ENCODE data around the gene PCGF1. TPM values are rescaled to one million over a fixed set of nuclear protein-coding genes. Genes with fewer than 3 reads are reported as not detected.

The PCGF1 gene
- total RNA-seq (2022; extraction: Qiagen RNA extraction), result 31.7 to 39.8 TPM (median 34.6 TPM) in 5 replicates

GRCh38 chr2:74507145-74507925 lies at the start of gene PCGF1:
Gene PCGF1 (minus strand): TSS chr2:74507695. CDS start chr2:74507668, 27 bp downstream.

GRCh38 chr2:74553892-74554819 lies 46.7 kb upstream of the PCGF1 start, which contains the start of the genes DOK1 and LOXL3:
Gene DOK1 (plus strand): TSS chr2:74554720. CDS start chr2:74554755, 35 bp downstream.
Gene LOXL3 (minus strand): TSS chr2:74553942. CDS start chr2:74552634, 1,308 bp downstream.

GRCh38 chr2:74529357-74530238 lies 22.1 kb upstream of the PCGF1 start, which contains the start of the genes AUP1 and HTRA2:
Gene AUP1 (minus strand): TSS chr2:74529706. CDS start chr2:74529629, 77 bp downstream.
Gene HTRA2 (plus strand): TSS chr2:74529933. CDS start chr2:74530007, 74 bp downstream.

GRCh38 chr2:74525717-74526648 lies 18.5 kb upstream of the PCGF1 start, which contains the start of gene DQX1:
Gene DQX1 (minus strand): TSS chr2:74526231. CDS start chr2:74525729, 502 bp downstream.

GRCh38 chr2:74514368-74515270 lies 7.1 kb upstream of the PCGF1 start, which contains the start of gene TLX2:
Gene TLX2 (plus strand): TSS chr2:74514450. CDS start chr2:74514807, 357 bp downstream.

GRCh38 chr2:74499267-74499939 lies 8.1 kb downstream of the PCGF1 start, which contains the start of gene LBX2:
Gene LBX2 (minus strand): TSS chr2:74499603. CDS start chr2:74499537, 66 bp downstream.

GRCh38 chr2:74482801-74483674 lies 24.5 kb downstream of the PCGF1 start, which contains the start of the genes CCDC142 and TTC31:
Gene CCDC142 (minus strand): TSS chr2:74482998. CDS start chr2:74482837, 161 bp downstream.
Gene TTC31 (plus strand): TSS chr2:74483081. CDS start chr2:74483096, 15 bp downstream.

GRCh38 chr2:74472086-74472944 lies 35.2 kb downstream of the PCGF1 start, which contains the start of gene MRPL53:
Gene MRPL53 (minus strand): TSS chr2:74472680. CDS start chr2:74472660, 20 bp downstream.

GRCh38 chr2:74458132-74458937 lies 49.2 kb downstream of the PCGF1 start, which contains the start of gene WBP1:
Gene WBP1 (plus strand): TSS chr2:74458438. CDS start chr2:74458603, 165 bp downstream.

Other genes with a start within 250 kb of the PCGF1 start
- 0.24 to 0.63 TPM (median 0.42 TPM) in 5 replicates for gene SLC4A5, start 164.3 kb downstream of the PCGF1 start, total RNA-seq (2022; extraction: Qiagen RNA extraction)
- gene DCTN1, start 127.4 kb downstream of the PCGF1 start, total RNA-seq (2022; extraction: Qiagen RNA extraction), result 102 to 155 TPM (median 147 TPM) in 5 replicates
- gene C2orf81, start 86.1 kb downstream of the PCGF1 start, total RNA-seq (2022; extraction: Qiagen RNA extraction), result 2.5 to 4.0 TPM (median 3.3 TPM) in 5 replicates
- 71.7 to 93.6 TPM (median 91.4 TPM) in 5 replicates for gene WDR54, start 86.0 kb downstream of the PCGF1 start, total RNA-seq (2022; extraction: Qiagen RNA extraction)
- 19.7 to 29.6 TPM (median 26.0 TPM) in 5 replicates for gene RTKN, start 65.8 kb downstream of the PCGF1 start, total RNA-seq (2022; extraction: Qiagen RNA extraction)
- gene INO80B, start 52.6 kb downstream of the PCGF1 start, total RNA-seq (2022; extraction: Qiagen RNA extraction), result 53.3 to 59.3 TPM (median 55.7 TPM) in 5 replicates
- gene WBP1, start 49.3 kb downstream of the PCGF1 start, total RNA-seq (2022; extraction: Qiagen RNA extraction), result 46.5 to 91.2 TPM (median 87.8 TPM) in 5 replicates
- 38.2 to 57.7 TPM (median 53.4 TPM) in 5 replicates for gene MOGS, start 42.3 kb downstream of the PCGF1 start, total RNA-seq (2022; extraction: Qiagen RNA extraction)
- gene MRPL53, start 35.0 kb downstream of the PCGF1 start, total RNA-seq (2022; extraction: Qiagen RNA extraction), result 94.6 to 158 TPM (median 138 TPM) in 5 replicates
- gene CCDC142, start 24.7 kb downstream of the PCGF1 start, total RNA-seq (2022; extraction: Qiagen RNA extraction), result 10.8 to 16.9 TPM (median 15.4 TPM) in 5 replicates
- gene TTC31, start 24.6 kb downstream of the PCGF1 start, total RNA-seq (2022; extraction: Qiagen RNA extraction), result 15.5 to 20.4 TPM (median 17.6 TPM) in 5 replicates
- 2.5 to 4.4 TPM (median 4.2 TPM) in 5 replicates for gene LBX2, start 8.1 kb downstream of the PCGF1 start, total RNA-seq (2022; extraction: Qiagen RNA extraction)
- 0.16 to 0.44 TPM (median 0.27 TPM) in 5 replicates for gene TLX2, start 6.8 kb upstream of the PCGF1 start, total RNA-seq (2022; extraction: Qiagen RNA extraction)
- gene DQX1, start 18.5 kb upstream of the PCGF1 start, total RNA-seq (2022; extraction: Qiagen RNA extraction), result 0.06 to 0.16 TPM (median 0.12 TPM) in 5 replicates
- gene AUP1, start 22.0 kb upstream of the PCGF1 start, total RNA-seq (2022; extraction: Qiagen RNA extraction), result 187 to 255 TPM (median 247 TPM) in 5 replicates
- 34.7 to 45.7 TPM (median 41.8 TPM) in 5 replicates for gene HTRA2, start 22.2 kb upstream of the PCGF1 start, total RNA-seq (2022; extraction: Qiagen RNA extraction)
- gene LOXL3, start 46.2 kb upstream of the PCGF1 start, total RNA-seq (2022; extraction: Qiagen RNA extraction), result 0.22 to 0.37 TPM (median 0.33 TPM) in 5 replicates
- gene DOK1, start 47.0 kb upstream of the PCGF1 start, total RNA-seq (2022; extraction: Qiagen RNA extraction), result 3.4 to 5.4 TPM (median 4.5 TPM) in 5 replicates
- not detected in 5 replicates for gene M1AP, start 140.6 kb upstream of the PCGF1 start, total RNA-seq (2022; extraction: Qiagen RNA extraction)
- 8.7 to 13.8 TPM (median 11.1 TPM) in 5 replicates for gene SEMA4F, start 146.6 kb upstream of the PCGF1 start, total RNA-seq (2022; extraction: Qiagen RNA extraction)

Data from A549 treated with CORT108297 at 1 μM for 4 hours (cell line).